Kidney (tissue), 14 donors: ENCODE measurements around the gene VCPKMT. TPM values are rescaled to one million over a fixed set of nuclear protein-coding genes. Genes with fewer than 3 reads are reported as not detected.

Source experiments
- DNase-seq, 5 donors: peaks; one replicate each; pipeline ENCODE4 v3.0.0-alpha.2; 2013 to 2020
- FAIRE-seq: peaks from 2 replicates; lab custom pipeline; 2012; peaks lifted over from hg19 to GRCh38; lab: Jason Lieb, UNC
- H3K27ac ChIP-seq, 2 donors: one replicate each; pipeline ENCODE4 v1.7.0; 2013; ENCODE audit warnings: low read depth in 2 of 2, low read length in 2 of 2, inconsistent platforms in 1 of 2
- H3K27me3 ChIP-seq: one replicate; pipeline ENCODE4 v1.7.1; 2013; ENCODE audit warnings: low read length, inconsistent platforms; ENCODE audit not compliant: control insufficient read depth, insufficient read depth
- H3K36me3 ChIP-seq, 3 donors: one replicate each; pipeline versions ENCODE4 v1.7.0 to v1.7.1; 2013; ENCODE audit warnings: low read length in 3 of 3, control low read depth in 1 of 3, inconsistent platforms in 1 of 3; ENCODE audit not compliant: insufficient read depth in 3 of 3, control insufficient read depth in 2 of 3
- H3K4me1 ChIP-seq, 3 donors: one replicate each; pipeline versions ENCODE4 v1.7.0 to v1.7.1; 2013; ENCODE audit warnings: low read length in 3 of 3, inconsistent platforms in 1 of 3, low read depth in 1 of 3; ENCODE audit not compliant: control insufficient read depth in 2 of 3, insufficient read depth in 2 of 3
- H3K4me3 ChIP-seq, 3 donors: one replicate each; pipeline versions ENCODE4 v1.7.0 to v1.8.1; 2013; ENCODE audit warnings: low read length in 3 of 3, control low read depth in 1 of 3, inconsistent platforms in 1 of 3
- H3K9ac ChIP-seq, 3 donors: one replicate each; pipeline versions ENCODE4 v1.7.0 to v1.7.1; 2013; ENCODE audit warnings: low read length in 3 of 3, control low read depth in 1 of 3, inconsistent platforms in 1 of 3
- H3K9me3 ChIP-seq, 3 donors: one replicate each; pipeline versions ENCODE4 v1.7.0 to v1.7.1; 2013; ENCODE audit warnings: low read length in 3 of 3, control low read depth in 1 of 3, inconsistent platforms in 1 of 3; ENCODE audit not compliant: control insufficient read depth in 2 of 3, insufficient read depth in 1 of 3
- intact Hi-C: fragments of 100-400 bp; cut with DNase I; formaldehyde crosslinking; loops from one replicate; pipeline ENCODE4 v1.11.1; 2022
- polyA plus RNA-seq: library from polyadenylated mRNA; stranded (reverse); fragments of 350-450 nt; fragmentation: Illumina TruSeq; extraction: RNeasy Lipid Tissue Mini Kit (QIAGEN cat#74804); gene quantifications from one replicate; pipeline ENCODE4 v1.2.3, GENCODE V29; 2014; ENCODE audit warnings: low read depth, low replicate concordance; ENCODE audit not compliant: insufficient read depth
- total RNA-seq: library from RNA; stranded (reverse); fragmentation: NEBNext Ultra II Directional; extraction: Animal tissue kit (Norgen Biotek cat#: 25700); gene quantifications from one replicate; pipeline ENCODE4 v1.2.1, GENCODE V29; 2021
- TF ChIP-seq, protein P1 (sequence below): IDR thresholded peaks from 3 replicates; pipeline ENCODE4 v1.5.1; 2012; ENCODE audit warnings: mild to moderate bottlenecking, moderate library complexity, borderline replicate concordance; ENCODE audit not compliant: insufficient read depth; ENCODE audit errors: extremely low read depth
- donor health status: control.
- donor health status: control.
- donor health status: control.
- donor health status: control.
- donor health status: control.
- donor health status: DM: yes; HTN: yes; CAD: no.
- donor health status: Normal renal cell carcinoma (clear cell type).

VCPKMT gene
- total and polyA plus RNA-seq, 2 donors from 2014 or later: 8.0 to 8.3 TPM

DNA sequence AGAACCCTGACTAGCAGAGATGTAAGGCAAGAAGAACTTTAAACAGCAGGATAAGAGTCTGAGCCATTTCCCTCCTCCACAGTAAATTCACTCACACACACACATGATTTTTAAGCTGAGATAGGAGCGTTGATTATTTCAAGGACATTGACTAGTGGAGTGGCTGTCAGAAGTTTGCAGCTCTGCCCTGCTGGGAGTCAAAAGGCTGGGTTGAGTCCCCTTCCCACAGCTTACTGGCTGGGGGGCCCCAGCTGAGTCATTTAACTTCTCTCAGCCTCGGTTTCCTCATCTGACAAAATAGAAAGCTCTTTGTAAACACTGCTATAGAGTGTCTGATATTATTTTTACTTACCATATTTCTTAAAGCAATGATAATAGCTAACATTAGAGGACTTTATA is 28.3 kb downstream of the VCPKMT start:
- Histone ChIP-seq H3K4me1 (no peaks in the 10 kb centered on the region), H3K27me3 (no peaks in the 10 kb centered on the region), H3K4me3 (no peak overlapping the region), H3K9me3 (no peaks in the 10 kb centered on the region), H3K9ac (no peak overlapping the region), H3K27ac (no peak overlapping the region), H3K36me3 (no peaks in the 10 kb centered on the region)
- TF ChIP-seq, protein P1, sequence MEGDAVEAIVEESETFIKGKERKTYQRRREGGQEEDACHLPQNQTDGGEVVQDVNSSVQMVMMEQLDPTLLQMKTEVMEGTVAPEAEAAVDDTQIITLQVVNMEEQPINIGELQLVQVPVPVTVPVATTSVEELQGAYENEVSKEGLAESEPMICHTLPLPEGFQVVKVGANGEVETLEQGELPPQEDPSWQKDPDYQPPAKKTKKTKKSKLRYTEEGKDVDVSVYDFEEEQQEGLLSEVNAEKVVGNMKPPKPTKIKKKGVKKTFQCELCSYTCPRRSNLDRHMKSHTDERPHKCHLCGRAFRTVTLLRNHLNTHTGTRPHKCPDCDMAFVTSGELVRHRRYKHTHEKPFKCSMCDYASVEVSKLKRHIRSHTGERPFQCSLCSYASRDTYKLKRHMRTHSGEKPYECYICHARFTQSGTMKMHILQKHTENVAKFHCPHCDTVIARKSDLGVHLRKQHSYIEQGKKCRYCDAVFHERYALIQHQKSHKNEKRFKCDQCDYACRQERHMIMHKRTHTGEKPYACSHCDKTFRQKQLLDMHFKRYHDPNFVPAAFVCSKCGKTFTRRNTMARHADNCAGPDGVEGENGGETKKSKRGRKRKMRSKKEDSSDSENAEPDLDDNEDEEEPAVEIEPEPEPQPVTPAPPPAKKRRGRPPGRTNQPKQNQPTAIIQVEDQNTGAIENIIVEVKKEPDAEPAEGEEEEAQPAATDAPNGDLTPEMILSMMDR: no peak
- FAIRE-seq (no peak), DNase-seq (no peak)
- intact Hi-C loops: no loop called here

- intact Hi-C loops: no loop called here
- no peaks in the 10 kb centered on the region for H3K4me1 ChIP-seq
- H3K4me3 ChIP-seq: no peak overlapping the region
- no peaks in the 10 kb centered on the region for H3K36me3 ChIP-seq
- H3K9me3 ChIP-seq: no peaks in the 10 kb centered on the region
- DNase-seq: no peak
- no peak overlapping the region for H3K27ac ChIP-seq
- no peak overlapping the region for H3K9ac ChIP-seq
- TF ChIP-seq, protein P1: no peak
- H3K27me3 ChIP-seq: no peaks in the 10 kb centered on the region
- FAIRE-seq: no peak
These were observed 28.8 kb downstream of the VCPKMT start for GRCh38 chr14:50087341-50088116.

DNA sequence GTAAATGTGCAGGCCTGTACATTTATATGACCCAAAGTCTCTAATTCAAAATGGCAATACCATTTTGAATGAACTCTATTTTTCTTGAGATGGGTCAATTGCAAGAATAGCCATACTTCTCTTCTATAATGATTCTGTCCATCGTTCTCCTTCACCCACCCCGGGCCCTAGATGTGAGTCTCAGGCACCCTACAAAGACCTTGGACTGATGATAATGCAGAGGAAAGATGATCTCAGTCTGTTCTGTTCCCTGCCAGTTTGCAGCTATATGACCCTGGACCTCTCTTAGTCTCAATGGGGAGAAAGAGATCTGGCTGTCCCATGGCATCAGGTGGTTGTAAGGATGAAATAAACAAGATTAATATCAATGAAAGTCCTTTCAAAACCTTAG is 30.1 kb downstream of the VCPKMT start:
- no peak for FAIRE-seq
- no peaks in the 10 kb centered on the region for H3K27me3 ChIP-seq
- H3K9ac ChIP-seq: no peak overlapping the region
- no peaks in the 10 kb centered on the region for H3K36me3 ChIP-seq
- H3K27ac ChIP-seq: no peak overlapping the region
- no peaks in the 10 kb centered on the region for H3K9me3 ChIP-seq
- H3K4me1 ChIP-seq: no peaks in the 10 kb centered on the region
- no peak for DNase-seq
- intact Hi-C loops: no loop called here
- TF ChIP-seq, protein P1: no peak
- H3K4me3 ChIP-seq: no peak overlapping the region
